PC-9 (cell line): ENCODE measurements around the gene SERPINB8. TPM values are rescaled to one million over a fixed set of nuclear protein-coding genes. Genes with fewer than 3 reads are reported as not detected.

ENCODE experiments used
- BruUV-seq: library from RNA; stranded (reverse); fragments of 400-500 nt; replicated peaks from 2 replicates; lab custom pipeline; 2021; lab: Mats Ljungman, UMichigan
- CTCF ChIA-PET: fragments of 300-600 bp; sonication (Branson Sonifier 250); formaldehyde crosslinking; loops from one replicate; lab custom pipeline; 2022; ENCODE audit warnings: antibody characterized with exemption; lab: Charles Lee
- POLR2A ChIA-PET: fragments of 300-600 bp; sonication (Branson Sonifier 250); formaldehyde crosslinking; loops from one replicate; lab custom pipeline; 2022; ENCODE audit warnings: antibody characterized with exemption; ENCODE audit not compliant: unreplicated experiment; lab: Charles Lee
- DNase-seq, 2 experiments: peaks; one replicate each; pipeline versions ENCODE4 v3.0.0 to v3.0.0-alpha.2; 2015 to 2022; ENCODE audit warnings: mixed read lengths in 1 of 2
- H2AFZ ChIP-seq: fragments of 200-600 bp; sonication (generic); 2 replicates; pipeline ENCODE4 v1.8.1; 2017; ENCODE audit warnings: antibody characterized with exemption
- H3F3A ChIP-seq: fragments of 200-600 bp; sonication (generic); 2 replicates; pipeline ENCODE4 v1.8.1; 2017; ENCODE audit warnings: antibody characterized with exemption, mild to moderate bottlenecking, low read depth; ENCODE audit not compliant: insufficient read depth
- H3K27ac ChIP-seq: fragments of 200-600 bp; sonication (generic); 2 replicates; pipeline ENCODE4 v1.6.1; 2016; ENCODE audit warnings: mixed run types
- H3K27me3 ChIP-seq: fragments of 200-600 bp; sonication (generic); 2 replicates; pipeline ENCODE4 v1.6.1; 2016; ENCODE audit warnings: low read depth, mixed run types; ENCODE audit not compliant: insufficient read depth
- H3K36me3 ChIP-seq: fragments of 200-600 bp; sonication (generic); 2 replicates; pipeline ENCODE4 v1.6.1; 2016; ENCODE audit warnings: low read depth, mixed run types
- H3K4me1 ChIP-seq: fragments of 200-600 bp; sonication (generic); replicated peaks from 2 replicates; pipeline ENCODE4 v1.6.1; 2016; ENCODE audit warnings: mixed run types; ENCODE audit not compliant: insufficient read depth
- H3K4me2 ChIP-seq: fragments of 200-600 bp; sonication (generic); 2 replicates; pipeline ENCODE4 v1.6.1; 2017; ENCODE audit warnings: mixed run types
- H3K4me3 ChIP-seq: fragments of 200-600 bp; sonication (generic); 2 replicates; pipeline ENCODE4 v1.6.1; 2016; ENCODE audit warnings: mixed run types
- H3K79me2 ChIP-seq: fragments of 200-600 bp; sonication (generic); 2 replicates; pipeline ENCODE4 v1.6.1; 2017; ENCODE audit warnings: low read depth, mixed run types
- H3K9me2 ChIP-seq: fragments of 200-600 bp; sonication (generic); 2 replicates; pipeline ENCODE4 v1.8.1; 2017; ENCODE audit warnings: mild to moderate bottlenecking; ENCODE audit not compliant: insufficient read depth
- H3K9me3 ChIP-seq: fragments of 200-600 bp; sonication (generic); 2 replicates; pipeline ENCODE4 v1.8.1; 2016; ENCODE audit warnings: low read depth; ENCODE audit not compliant: insufficient read depth
- H4K20me1 ChIP-seq: fragments of 200-600 bp; sonication (generic); 2 replicates; pipeline ENCODE4 v1.8.1; 2017; ENCODE audit not compliant: insufficient read depth
- EZH2 ChIP-seq: fragments of 200-600 bp; sonication (generic); IDR thresholded peaks from 2 replicates; pipeline ENCODE4 v1.8.0; 2017; ENCODE audit warnings: antibody characterized with exemption, low read depth
- intact Hi-C: fragments of 100-400 bp; cut with micrococcal nuclease; formaldehyde crosslinking; loops from one replicate; pipeline ENCODE4 v1.10.0; 2022; ENCODE audit not compliant: unreplicated experiment
- total RNA-seq: library from RNA; stranded (reverse); gene quantifications from 2 replicates; pipeline ENCODE4 v1.2.3, GENCODE V29; 2021
- TF ChIP-seq, protein P1 (sequence below): fragments of 200-600 bp; sonication (generic); conservative IDR thresholded peaks from 2 replicates; pipeline ENCODE4 v1.6.1; 2017; ENCODE audit warnings: mixed run types, antibody characterized with exemption, mild to moderate bottlenecking, moderate library complexity

Gene SERPINB8
- total RNA-seq, 1 experiment from 2014 or later, result 7.2 TPM

GRCh38 chr18:63975628-63976027, 5.7 kb downstream of the SERPINB8 start:
- Histone ChIP-seq H3K27ac (no peak overlapping the region), H2AFZ (no peak overlapping the region), H3K4me1 (peaks cover 6% of the 10 kb centered on the region), H3K27me3 (no peaks in the 10 kb centered on the region), H3K9me3 (peaks cover 3% of the 10 kb centered on the region; the same call in 1 of the 2 replicates), H3K4me3 (no peak overlapping the region), H4K20me1 (no peaks in the 10 kb centered on the region; the same call in 1 of the 2 replicates), H3K9me2 (no peaks in the 10 kb centered on the region), H3K79me2 (peaks cover 30% of the 10 kb centered on the region), H3F3A (peaks cover 13% of the 10 kb centered on the region), H3K4me2 (no peak overlapping the region), H3K36me3 (no peaks in the 10 kb centered on the region)
- POLR2A ChIA-PET, result interaction anchor here (0.6 kb wide), 1 partner anchor 1886 kb away, joined by 3 read pairs; no protein-coding TSS in a partner anchor
- no peak for DNase-seq
- TF ChIP-seq, protein P1, sequence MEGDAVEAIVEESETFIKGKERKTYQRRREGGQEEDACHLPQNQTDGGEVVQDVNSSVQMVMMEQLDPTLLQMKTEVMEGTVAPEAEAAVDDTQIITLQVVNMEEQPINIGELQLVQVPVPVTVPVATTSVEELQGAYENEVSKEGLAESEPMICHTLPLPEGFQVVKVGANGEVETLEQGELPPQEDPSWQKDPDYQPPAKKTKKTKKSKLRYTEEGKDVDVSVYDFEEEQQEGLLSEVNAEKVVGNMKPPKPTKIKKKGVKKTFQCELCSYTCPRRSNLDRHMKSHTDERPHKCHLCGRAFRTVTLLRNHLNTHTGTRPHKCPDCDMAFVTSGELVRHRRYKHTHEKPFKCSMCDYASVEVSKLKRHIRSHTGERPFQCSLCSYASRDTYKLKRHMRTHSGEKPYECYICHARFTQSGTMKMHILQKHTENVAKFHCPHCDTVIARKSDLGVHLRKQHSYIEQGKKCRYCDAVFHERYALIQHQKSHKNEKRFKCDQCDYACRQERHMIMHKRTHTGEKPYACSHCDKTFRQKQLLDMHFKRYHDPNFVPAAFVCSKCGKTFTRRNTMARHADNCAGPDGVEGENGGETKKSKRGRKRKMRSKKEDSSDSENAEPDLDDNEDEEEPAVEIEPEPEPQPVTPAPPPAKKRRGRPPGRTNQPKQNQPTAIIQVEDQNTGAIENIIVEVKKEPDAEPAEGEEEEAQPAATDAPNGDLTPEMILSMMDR, result no peak
- no peak for TF ChIP-seq EZH2
- BruUV-seq, result no TSS peak
- CTCF ChIA-PET, result interaction anchor here (0.6 to 0.7 kb wide), 2 partner anchors 19 to 459 kb away, joined by 3 read pairs; no protein-coding TSS in a partner anchor
- intact Hi-C loops, result loop anchor here (10.0 kb wide), 2 partner anchors 461 to 551 kb away; partner anchors contain the start of gene VPS4B

DNA sequence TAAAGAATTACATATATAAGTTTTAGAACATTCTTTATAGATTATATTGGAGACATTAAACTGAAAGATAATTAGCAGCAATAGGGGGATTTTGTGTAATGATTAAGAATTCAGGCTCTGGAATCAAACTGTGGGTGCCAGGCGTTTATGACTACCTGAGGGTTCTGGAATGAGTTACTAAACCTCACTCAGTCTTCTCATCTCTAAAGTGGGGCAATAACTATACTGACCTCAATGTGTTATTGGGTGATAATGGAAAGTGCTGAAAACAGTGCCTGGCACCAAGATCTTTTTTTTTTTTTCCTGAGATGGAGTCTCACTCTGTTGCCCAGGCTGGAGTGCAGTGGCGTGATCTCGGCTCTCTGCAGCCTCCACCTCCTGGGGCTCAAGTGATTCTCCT, 7.2 kb downstream of the SERPINB8 start:
- Histone ChIP-seq H3F3A (no peaks in the 10 kb centered on the region), H3K27ac (no peak overlapping the region), H3K4me2 (no peak overlapping the region), H3K36me3 (peaks cover 6% of the 10 kb centered on the region; the same call in 1 of the 2 replicates), H3K4me1 (no peaks in the 10 kb centered on the region), H3K9me2 (no peaks in the 10 kb centered on the region), H3K4me3 (no peak overlapping the region), H2AFZ (no peak overlapping the region), H3K79me2 (peaks cover 22% of the 10 kb centered on the region), H3K27me3 (no peaks in the 10 kb centered on the region), H3K9me3 (peaks cover 3% of the 10 kb centered on the region; the same call in 1 of the 2 replicates), H4K20me1 (no peaks in the 10 kb centered on the region; the same call in 1 of the 2 replicates)
- ChIA-PET POLR2A (no interaction called here), CTCF (interaction anchor here (0.6 kb wide), 1 partner anchor 41 kb away, joined by 3 read pairs; no protein-coding TSS in a partner anchor)
- BruUV-seq, result no TSS peak
- TF ChIP-seq, protein P1, result no peak
- TF ChIP-seq EZH2, result no peak
- intact Hi-C loops, result loop anchor here (10.0 kb wide), 2 partner anchors 462 to 552 kb away; partner anchors contain the start of gene VPS4B
- DNase-seq, result no peak

GRCh38 chr18:63979409-63979920, 9.6 kb downstream of the SERPINB8 start:
- H3K4me1 ChIP-seq, result no peaks in the 10 kb centered on the region
- ChIA-PET CTCF (no interaction called here), POLR2A (no interaction called here)
- H3K79me2 ChIP-seq, result peaks cover 14% of the 10 kb centered on the region
- H3F3A ChIP-seq, result no peaks in the 10 kb centered on the region
- H3K36me3 ChIP-seq, result peaks cover 6% of the 10 kb centered on the region; the same call in 1 of the 2 replicates
- no peaks in the 10 kb centered on the region for H3K9me3 ChIP-seq
- intact Hi-C loops, result loop anchor here (2.0 to 10.0 kb wide), 3 partner anchors 131 to 555 kb away; partner anchors contain the start of gene VPS4B
- H2AFZ ChIP-seq, result no peak overlapping the region
- no TSS peak for BruUV-seq
- H4K20me1 ChIP-seq, result no peaks in the 10 kb centered on the region; the same call in 1 of the 2 replicates
- peak in 1 of 2 experiments; percentile 62 for DNase-seq
- H3K4me3 ChIP-seq, result no peak overlapping the region
- H3K9me2 ChIP-seq, result no peaks in the 10 kb centered on the region
- H3K4me2 ChIP-seq, result no peak overlapping the region
- H3K27me3 ChIP-seq, result no peaks in the 10 kb centered on the region
- TF ChIP-seq, protein P1, result peak; percentile 89
- TF ChIP-seq EZH2, result no peak
- no peak overlapping the region for H3K27ac ChIP-seq
